ENCODE results near the gene SLC12A2. TPM values are rescaled to one million over a fixed set of nuclear protein-coding genes. Genes with fewer than 3 reads are reported as not detected.

SLC12A2 gene
- polyA plus RNA-seq, 1 donor (not counting 4 experiments of a cell fraction or from before 2014, with no cell fraction given): 15.5 TPM

DNA sequence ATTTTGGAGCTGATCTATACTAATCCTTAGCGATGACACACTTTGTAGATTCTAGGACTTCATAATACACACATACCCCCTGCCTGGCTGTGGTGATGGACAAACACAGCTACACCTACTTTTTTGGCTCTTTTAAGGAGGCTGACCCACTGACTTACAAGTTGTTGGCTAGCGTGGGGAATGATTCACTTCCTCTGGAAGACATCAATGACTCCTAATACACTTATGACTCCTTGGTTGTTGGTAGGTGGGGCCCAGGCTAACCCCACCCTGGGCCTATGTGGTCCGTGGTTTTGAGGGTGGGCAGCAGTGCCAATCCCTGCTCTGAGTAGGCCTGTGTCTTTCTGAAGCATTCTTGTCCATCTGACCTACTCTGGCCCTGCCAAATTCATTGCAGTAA is 144.4 kb downstream of the SLC12A2 start:
- no peak overlapping the region for H3K9ac ChIP-seq (ENCODE audit: control insufficient read depth, extremely low read depth, insufficient read depth, low read length)

DNA sequence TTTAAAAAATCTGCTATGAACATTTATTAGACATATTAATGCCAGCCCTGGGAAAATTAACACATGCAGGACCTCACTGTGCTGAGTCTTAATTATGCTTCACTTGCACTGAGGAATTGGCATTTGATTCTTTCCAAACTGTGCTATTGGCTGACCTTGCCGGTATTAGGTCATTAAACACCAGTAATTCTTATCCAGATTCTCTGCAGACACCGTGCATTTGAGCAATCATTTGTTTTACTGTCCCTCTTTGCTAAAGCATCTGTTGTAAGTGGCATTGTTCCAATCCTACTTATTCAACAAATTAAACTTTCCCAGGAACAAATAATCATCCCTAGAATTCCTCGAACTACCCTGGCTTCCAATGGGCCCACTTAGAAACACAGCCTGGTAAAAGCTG is 145.0 kb downstream of the SLC12A2 start:
- H3K4me2 ChIP-seq (ENCODE audit: control insufficient read depth, extremely low read depth, insufficient read depth, low read depth, low read length): no peak overlapping the region
- no peak overlapping the region for H3K4me3 ChIP-seq (ENCODE audit: control insufficient read depth in 2 of 3, extremely low read depth in 1 of 3, insufficient read depth in 2 of 3, low read depth in 1 of 3, low read length in 3 of 3)
- no peaks in the 10 kb centered on the region for H4K20me1 ChIP-seq (ENCODE audit: control insufficient read depth, extremely low read depth, insufficient read depth, low read length)
- no peak overlapping the region for H3K27ac ChIP-seq (ENCODE audit: control insufficient read depth, insufficient read depth, low read length)
- no peaks in the 10 kb centered on the region for H3K79me2 ChIP-seq (ENCODE audit: control insufficient read depth, insufficient read depth, low read length)
- TF ChIP-seq, protein P1, sequence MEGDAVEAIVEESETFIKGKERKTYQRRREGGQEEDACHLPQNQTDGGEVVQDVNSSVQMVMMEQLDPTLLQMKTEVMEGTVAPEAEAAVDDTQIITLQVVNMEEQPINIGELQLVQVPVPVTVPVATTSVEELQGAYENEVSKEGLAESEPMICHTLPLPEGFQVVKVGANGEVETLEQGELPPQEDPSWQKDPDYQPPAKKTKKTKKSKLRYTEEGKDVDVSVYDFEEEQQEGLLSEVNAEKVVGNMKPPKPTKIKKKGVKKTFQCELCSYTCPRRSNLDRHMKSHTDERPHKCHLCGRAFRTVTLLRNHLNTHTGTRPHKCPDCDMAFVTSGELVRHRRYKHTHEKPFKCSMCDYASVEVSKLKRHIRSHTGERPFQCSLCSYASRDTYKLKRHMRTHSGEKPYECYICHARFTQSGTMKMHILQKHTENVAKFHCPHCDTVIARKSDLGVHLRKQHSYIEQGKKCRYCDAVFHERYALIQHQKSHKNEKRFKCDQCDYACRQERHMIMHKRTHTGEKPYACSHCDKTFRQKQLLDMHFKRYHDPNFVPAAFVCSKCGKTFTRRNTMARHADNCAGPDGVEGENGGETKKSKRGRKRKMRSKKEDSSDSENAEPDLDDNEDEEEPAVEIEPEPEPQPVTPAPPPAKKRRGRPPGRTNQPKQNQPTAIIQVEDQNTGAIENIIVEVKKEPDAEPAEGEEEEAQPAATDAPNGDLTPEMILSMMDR (optimal IDR thresholded peaks at IDR 0.05 in 1 of 3, IDR thresholded peaks at IDR 0.05 in 1 of 3, conservative IDR thresholded peaks at IDR 0.05 in 1 of 3; ENCODE audit: extremely low read depth in 1 of 3, insufficient read depth in 2 of 3, low read length in 3 of 3): no peak
- TF ChIP-seq EZH2 (IDR thresholded peaks at IDR 0.05; ENCODE audit: low read length): no peak
- peaks cover 9% of the 10 kb centered on the region for H3K4me1 ChIP-seq (ENCODE audit: control insufficient read depth, extremely low read depth, insufficient read depth, low read length)
- no peaks in the 10 kb centered on the region for H3K36me3 ChIP-seq (ENCODE audit: control insufficient read depth in 2 of 2, extremely low read depth in 1 of 2, insufficient read depth in 2 of 2, low read length in 2 of 2)
- no peaks in the 10 kb centered on the region for H3K9me1 ChIP-seq (ENCODE audit: control insufficient read depth, extremely low read depth, insufficient read depth, low read length)
- no peak overlapping the region for H2AFZ ChIP-seq (ENCODE audit: control insufficient read depth, low read length)
- no peaks in the 10 kb centered on the region for H3K9me3 ChIP-seq (ENCODE audit: control insufficient read depth, low read depth, low read length)
- DNase-seq (ENCODE audit: low read depth, low spot score): no peak
- dilution Hi-C loops (cut with MboI; ENCODE audit: extremely low pct_ligation_motif_present, low sequenced_read_pairs): no loop called here
- no peaks in the 10 kb centered on the region for H3K27me3 ChIP-seq (ENCODE audit: control insufficient read depth, extremely low read depth, insufficient read depth, low read length)
- H3K9ac ChIP-seq (ENCODE audit: control insufficient read depth, extremely low read depth, insufficient read depth, low read length): no peak overlapping the region
- no peak for FAIRE-seq

More for the DNA sequence above, 144.4 kb downstream of the SLC12A2 start:
- Histone ChIP-seq H4K20me1 (ENCODE audit: control insufficient read depth, extremely low read depth, insufficient read depth, low read length) (no peaks in the 10 kb centered on the region), H3K9me3 (ENCODE audit: control insufficient read depth, low read depth, low read length) (no peaks in the 10 kb centered on the region), H3K4me1 (ENCODE audit: control insufficient read depth, extremely low read depth, insufficient read depth, low read length) (peaks cover 9% of the 10 kb centered on the region), H3K79me2 (ENCODE audit: control insufficient read depth, insufficient read depth, low read length) (no peaks in the 10 kb centered on the region), H2AFZ (ENCODE audit: control insufficient read depth, low read length) (no peak overlapping the region), H3K36me3 (ENCODE audit: control insufficient read depth in 2 of 2, extremely low read depth in 1 of 2, insufficient read depth in 2 of 2, low read length in 2 of 2) (no peaks in the 10 kb centered on the region), H3K27ac (ENCODE audit: control insufficient read depth, insufficient read depth, low read length) (no peak overlapping the region), H3K9me1 (ENCODE audit: control insufficient read depth, extremely low read depth, insufficient read depth, low read length) (no peaks in the 10 kb centered on the region), H3K4me3 (ENCODE audit: control insufficient read depth in 2 of 3, extremely low read depth in 1 of 3, insufficient read depth in 2 of 3, low read depth in 1 of 3, low read length in 3 of 3) (no peak overlapping the region), H3K27me3 (ENCODE audit: control insufficient read depth, extremely low read depth, insufficient read depth, low read length) (no peaks in the 10 kb centered on the region), H3K4me2 (ENCODE audit: control insufficient read depth, extremely low read depth, insufficient read depth, low read depth, low read length) (no peak overlapping the region)
- peak; percentile 71 for FAIRE-seq
- dilution Hi-C loops (cut with MboI; ENCODE audit: extremely low pct_ligation_motif_present, low sequenced_read_pairs): no loop called here
- TF ChIP-seq EZH2 (IDR thresholded peaks at IDR 0.05; ENCODE audit: low read length): no peak
- TF ChIP-seq, protein P1 (optimal IDR thresholded peaks at IDR 0.05 in 1 of 3, IDR thresholded peaks at IDR 0.05 in 1 of 3, conservative IDR thresholded peaks at IDR 0.05 in 1 of 3; ENCODE audit: extremely low read depth in 1 of 3, insufficient read depth in 2 of 3, low read length in 3 of 3): no peak
- no peak for DNase-seq (ENCODE audit: low read depth, low spot score)

All from keratinocyte (primary cell).